Stimulated activated CD4-positive, alpha-beta T cell treated with anti-CD3 and anti-CD28 coated beads, Interleukin-1b, Interleukin-23, amount 100 ng/mL, for 4 hours (primary cell): ENCODE results near the gene SFT2D2.

Source experiments
- DNase-seq, 2 donors: peaks; one replicate each; pipeline ENCODE4 v3.0.0-alpha.2; 2020; ENCODE audit warnings: low read depth in 2 of 2

The SFT2D2 gene

GRCh38 chr1:168265596-168265995, 39.8 kb downstream of the SFT2D2 start:
- no peak for DNase-seq

GRCh38 chr1:168266644-168267186, 40.9 kb downstream of the SFT2D2 start:
- DNase-seq = no peak

GRCh38 chr1:168271636-168272035, 45.8 kb downstream of the SFT2D2 start:
- no peak for DNase-seq

GRCh38 chr1:168273575-168273974, 47.8 kb downstream of the SFT2D2 start:
- DNase-seq = no peak

GRCh38 chr1:168279253-168279652, 53.4 kb downstream of the SFT2D2 start:
- no peak for DNase-seq

- no peak for DNase-seq
Observed at GRCh38 chr1:168280296-168280927, 54.6 kb downstream of the SFT2D2 start, which contains the start of gene TBX19. Gene TBX19 (plus strand): TSS chr1:168280877. CDS start chr1:168281091, 214 bp downstream.

- no peak for DNase-seq
Observed at GRCh38 chr1:168281603-168282325, 56.0 kb downstream of the SFT2D2 start.

GRCh38 chr1:168285521-168285790, 59.7 kb downstream of the SFT2D2 start:
- no peak for DNase-seq

GRCh38 chr1:168285971-168286927, 60.4 kb downstream of the SFT2D2 start:
- DNase-seq = no peak

GRCh38 chr1:168287237-168287664, 61.4 kb downstream of the SFT2D2 start:
- no peak for DNase-seq

- no peak for DNase-seq
Observed at GRCh38 chr1:168288311-168289052, 62.7 kb downstream of the SFT2D2 start.

- DNase-seq = no peak
Observed at GRCh38 chr1:168291222-168291837, 65.5 kb downstream of the SFT2D2 start.

- DNase-seq = no peak
Observed at GRCh38 chr1:168293356-168293755, 67.6 kb downstream of the SFT2D2 start.

- no peak for DNase-seq
Observed at GRCh38 chr1:168295411-168296114, 69.8 kb downstream of the SFT2D2 start.

- DNase-seq = no peak
Observed at GRCh38 chr1:168297019-168297730, 71.4 kb downstream of the SFT2D2 start.

GRCh38 chr1:168298446-168298845, 72.6 kb downstream of the SFT2D2 start:
- no peak for DNase-seq

- no peak for DNase-seq
Observed at GRCh38 chr1:168300626-168301025, 74.8 kb downstream of the SFT2D2 start.

- no peak for DNase-seq
Observed at GRCh38 chr1:168301664-168302320, 76.0 kb downstream of the SFT2D2 start.
